GM06990 (cell line): Measurements from ENCODE around the gene PPP4R4.
"Not testable (repeated sequence)": the region's sequence is repeated elsewhere in the genome, so short reads cannot be mapped to it uniquely, and the experiment has no call there.

ENCODE experiments used
- DNase-seq: peaks from one replicate; pipeline ENCODE4 v3.0.0-alpha.2; 2011; ENCODE audit not compliant: insufficient read length; ENCODE audit errors: extremely low read depth
- H3K27me3 ChIP-seq: replicated peaks from 2 replicates; pipeline ENCODE4 v1.6.0; 2011; ENCODE audit warnings: low read length; ENCODE audit not compliant: control insufficient read depth, insufficient read depth
- H3K36me3 ChIP-seq: 2 replicates; pipeline ENCODE4 v1.5.1; 2011; ENCODE audit warnings: low read length; ENCODE audit not compliant: control insufficient read depth, insufficient read depth
- H3K4me3 ChIP-seq: replicated peaks from 2 replicates; pipeline ENCODE4 v1.5.1; 2011; ENCODE audit warnings: low read depth, mild to moderate bottlenecking, control low read depth, low read length
- CTCF ChIP-seq: IDR thresholded peaks from 2 replicates; pipeline ENCODE4 v1.5.1; 2011; ENCODE audit warnings: low read length, control low read depth, mild to moderate bottlenecking, inconsistent platforms; ENCODE audit not compliant: insufficient read depth, poor library complexity, severe bottlenecking

The PPP4R4 gene

GRCh38 chr14:94291906-94292525 lies 117.9 kb downstream of the PPP4R4 start:
- no peaks in the 10 kb centered on the region; the same call in 1 of the 2 replicates for H3K27me3 ChIP-seq
- no peak overlapping the region for H3K4me3 ChIP-seq
- TF ChIP-seq CTCF = no peak
- no peaks in the 10 kb centered on the region for H3K36me3 ChIP-seq
- no peak for DNase-seq

- no peak for TF ChIP-seq CTCF
- no peaks in the 10 kb centered on the region for H3K27me3 ChIP-seq
- H3K36me3 ChIP-seq = no peaks in the 10 kb centered on the region
- DNase-seq = no peak
- H3K4me3 ChIP-seq = no peak overlapping the region
These were observed 118.4 kb downstream of the PPP4R4 start for GRCh38 chr14:94292526-94292871.

- no peak for DNase-seq
- H3K36me3 ChIP-seq = no peaks in the 10 kb centered on the region
- H3K27me3 ChIP-seq = no peaks in the 10 kb centered on the region
- no peak within 1 kb of the TSS for H3K4me3 ChIP-seq
- TF ChIP-seq CTCF = no peak
These were observed 118.9 kb downstream of the PPP4R4 start, which contains the start of gene SERPINA10 for GRCh38 chr14:94292872-94293577. Gene SERPINA10 (minus strand): TSS chr14:94293268. CDS start chr14:94290593, 2,675 bp downstream.

- TF ChIP-seq CTCF = no peak
- no peaks in the 10 kb centered on the region for H3K27me3 ChIP-seq
- H3K4me3 ChIP-seq = no peak overlapping the region
- no peaks in the 10 kb centered on the region for H3K36me3 ChIP-seq
- DNase-seq = no peak
These were observed 119.4 kb downstream of the PPP4R4 start for GRCh38 chr14:94293578-94293924.

GRCh38 chr14:94295360-94296180 lies 121.4 kb downstream of the PPP4R4 start:
- Histone ChIP-seq H3K36me3 (no peaks in the 10 kb centered on the region), H3K4me3 (no peak overlapping the region), H3K27me3 (no peaks in the 10 kb centered on the region)
- DNase-seq = no peak
- TF ChIP-seq CTCF = no peak

GRCh38 chr14:94296181-94296545 lies 122.0 kb downstream of the PPP4R4 start:
- not testable (repeated sequence) for H3K27me3 ChIP-seq, H3K36me3 ChIP-seq, H3K4me3 ChIP-seq, DNase-seq
